SW 1271 (cell line): ENCODE data around the gene SORBS1.

Experiments
- DNase-seq, 2 experiments: peaks; one replicate each; lab custom pipeline; 2025; lab: John Stamatoyannopoulos, UW

SORBS1 gene

GRCh38 chr10:95346715-95347401 lies 214.3 kb downstream of the SORBS1 start:
- DNase-seq = peak in 1 of 2 experiments; percentile 53

GRCh38 chr10:95343573-95343972 lies 217.6 kb downstream of the SORBS1 start:
- DNase-seq = no peak

DNA sequence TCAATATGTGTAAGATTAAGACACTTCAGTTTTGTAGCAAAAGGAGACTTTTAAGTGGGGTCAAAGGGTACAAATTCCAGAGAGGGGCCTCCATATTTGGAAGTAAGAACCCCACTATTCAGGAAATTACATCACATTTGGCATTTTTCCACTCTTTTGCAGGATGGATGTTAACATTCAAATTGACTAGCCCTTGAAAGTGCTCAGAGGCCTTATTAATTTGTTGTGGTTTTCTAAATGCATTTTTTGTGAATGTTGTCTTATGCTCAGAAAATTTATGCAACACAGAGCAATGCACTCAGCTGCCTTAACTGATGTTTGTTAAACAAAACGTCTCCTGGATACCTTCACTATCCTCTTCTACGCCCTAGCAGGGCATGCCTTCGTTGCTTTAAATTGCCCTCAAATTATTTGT lies 219.4 kb downstream of the SORBS1 start:
- no peak for DNase-seq

- DNase-seq = no peak
Measured at GRCh38 chr10:95339863-95340262, 221.3 kb downstream of the SORBS1 start.

GRCh38 chr10:95337423-95338160 lies 223.6 kb downstream of the SORBS1 start:
- DNase-seq = no peak

GRCh38 chr10:95336702-95337101 lies 224.5 kb downstream of the SORBS1 start:
- DNase-seq = no peak

GRCh38 chr10:95335933-95336699 lies 225.1 kb downstream of the SORBS1 start:
- DNase-seq = no peak

GRCh38 chr10:95334805-95335144 lies 226.4 kb downstream of the SORBS1 start:
- no peak for DNase-seq

DNA sequence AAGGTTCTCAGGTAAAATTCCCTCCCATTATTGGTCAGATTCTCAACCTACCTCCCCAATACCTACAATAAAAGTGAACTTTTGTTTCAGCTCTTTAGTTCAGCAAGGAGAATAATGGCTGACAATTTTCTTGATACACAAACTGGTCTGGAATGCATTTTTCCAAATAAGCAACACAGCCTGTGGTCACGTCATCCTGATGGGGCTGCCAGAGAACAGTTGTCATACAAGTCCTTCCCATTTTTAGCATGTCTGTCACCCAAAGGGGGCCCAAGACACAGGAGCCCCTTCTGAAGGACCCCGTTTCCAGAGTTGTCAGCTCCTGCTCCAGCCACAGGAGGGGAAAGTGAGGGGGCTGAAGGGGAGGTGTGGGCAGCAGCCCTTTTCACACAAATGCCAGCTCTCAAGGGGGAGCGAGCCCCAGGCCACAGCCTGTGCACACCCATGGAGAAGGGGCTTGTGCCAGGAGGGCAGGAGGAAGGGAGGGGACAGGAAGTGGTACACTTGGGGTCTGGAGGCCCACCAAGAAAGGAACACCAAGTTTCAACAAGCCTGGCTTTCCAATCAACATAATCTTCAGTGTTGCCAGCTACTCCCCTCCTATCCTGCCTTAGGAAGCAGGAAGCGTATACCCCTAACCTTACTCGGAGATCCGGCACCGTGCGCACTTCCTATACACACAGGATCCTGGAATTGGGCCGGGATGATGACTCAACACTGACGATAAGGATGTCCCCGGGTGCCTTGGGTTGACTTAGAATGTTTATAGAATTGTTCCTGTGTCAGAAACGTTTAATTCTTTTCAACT lies 227.0 kb downstream of the SORBS1 start:
- peak; percentile 11 to 54 for DNase-seq

DNA sequence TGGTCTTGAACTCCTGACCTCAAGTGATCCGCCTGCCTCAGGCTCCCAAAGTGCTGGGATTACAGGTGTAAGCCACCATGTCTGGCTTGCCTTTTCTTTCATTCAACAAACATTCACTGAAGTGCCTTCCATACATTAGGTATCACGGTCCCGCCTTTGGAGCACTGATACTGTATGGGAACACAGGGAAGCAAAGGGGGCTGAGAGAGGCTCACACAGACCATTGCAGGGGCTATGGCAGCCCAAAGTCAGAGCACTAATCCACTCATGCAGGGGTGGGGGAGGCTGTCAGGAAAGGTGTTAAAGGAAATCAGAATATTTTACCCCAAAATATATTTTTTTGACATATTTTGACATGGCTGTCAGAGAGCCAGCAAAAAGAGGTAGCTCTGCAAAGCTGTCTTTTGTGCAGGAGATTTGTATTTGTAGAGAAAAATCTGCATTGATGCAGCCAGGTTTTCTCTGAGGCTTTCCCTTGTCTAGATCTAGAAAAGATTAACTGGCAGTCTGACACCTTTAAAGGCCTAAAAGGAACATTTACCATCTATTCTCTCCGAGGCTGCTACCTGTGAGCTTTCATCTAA lies 228.4 kb downstream of the SORBS1 start:
- no peak for DNase-seq

DNA sequence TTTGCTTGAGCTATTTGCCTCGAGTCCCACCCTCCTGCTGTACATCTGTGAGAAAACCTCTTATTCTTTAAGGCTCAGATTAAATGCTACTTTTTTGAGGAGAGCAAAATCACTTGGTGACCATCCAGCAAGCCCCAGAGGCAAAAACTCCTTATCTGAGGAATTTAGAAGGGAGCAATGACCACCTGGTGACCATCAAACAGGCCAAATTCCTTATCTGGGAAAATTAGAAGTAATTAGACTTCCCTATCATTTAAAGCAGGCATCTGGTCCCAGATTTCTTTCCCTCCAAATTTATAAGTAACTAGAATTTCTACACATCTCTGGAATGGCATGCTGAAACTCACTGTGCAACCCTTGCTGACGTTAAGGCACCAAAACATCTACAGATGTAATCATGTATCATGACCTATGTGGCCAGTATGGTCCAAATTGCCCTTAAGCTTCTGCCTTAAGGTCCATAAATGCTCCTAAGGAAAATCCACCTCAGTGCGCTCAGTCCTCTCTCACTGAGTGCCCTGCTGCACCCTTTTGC lies 229.5 kb downstream of the SORBS1 start:
- DNase-seq = no peak

GRCh38 chr10:95330966-95331453 lies 230.2 kb downstream of the SORBS1 start:
- DNase-seq = no peak

- no peak for DNase-seq
Measured at GRCh38 chr10:95329296-95329695, 231.9 kb downstream of the SORBS1 start.

DNA sequence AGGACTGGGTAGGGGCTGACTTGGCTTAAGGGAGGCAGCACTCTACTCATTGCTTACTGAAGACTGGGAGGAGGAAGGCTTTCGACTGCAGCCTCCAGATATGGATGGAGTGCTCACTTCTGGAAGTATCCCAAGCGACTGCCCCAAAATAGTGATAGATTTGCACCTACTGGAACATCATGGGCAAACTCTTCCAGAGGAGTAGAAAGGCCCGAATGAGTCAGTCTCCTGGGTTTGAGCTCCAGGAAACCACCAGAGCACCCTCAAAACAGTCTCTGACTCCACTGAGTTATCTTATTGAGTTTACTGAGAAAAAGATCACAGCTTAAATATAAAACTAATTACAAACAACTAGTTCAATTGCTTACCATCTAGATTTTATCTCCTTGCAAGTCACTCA lies 233.2 kb downstream of the SORBS1 start:
- no peak for DNase-seq

DNA sequence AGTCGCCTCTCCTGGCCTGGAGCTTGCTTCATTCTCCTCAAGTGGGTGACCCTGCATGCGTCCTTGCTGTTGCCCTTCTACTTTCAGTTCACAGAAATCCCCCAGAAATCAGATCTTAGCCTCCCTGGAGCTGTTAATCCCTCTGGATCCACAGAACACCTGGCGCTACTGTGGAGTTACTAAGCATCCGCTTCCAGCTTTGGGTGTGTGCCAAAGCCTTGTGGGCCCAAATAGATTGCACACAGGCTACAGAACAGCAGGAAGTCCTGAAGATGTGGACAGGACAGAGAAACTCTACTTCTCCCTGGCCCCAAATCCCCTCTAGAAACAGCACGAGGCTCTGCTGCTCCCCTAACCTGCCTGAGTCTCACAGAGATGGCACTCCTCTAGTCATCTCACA lies 233.8 kb downstream of the SORBS1 start:
- DNase-seq = no peak

DNA sequence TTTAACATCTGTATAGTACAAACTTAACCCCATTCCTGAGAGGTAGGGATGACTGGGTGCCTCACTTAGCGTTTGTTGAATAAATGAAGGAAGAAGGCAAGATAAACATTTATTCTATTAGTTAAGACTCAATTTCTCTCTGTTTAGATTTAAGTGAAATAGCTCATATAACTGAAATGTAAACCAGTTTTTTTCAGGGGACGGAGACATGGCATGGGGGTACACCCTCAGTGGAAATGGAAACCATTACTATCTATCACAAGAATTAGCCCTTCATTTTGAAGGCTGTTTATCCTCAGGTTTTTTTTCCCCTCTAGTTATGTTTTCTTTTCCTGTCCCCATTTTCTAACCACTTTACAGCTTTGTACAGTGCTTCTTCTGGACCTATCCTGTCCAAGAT lies 234.8 kb downstream of the SORBS1 start:
- no peak for DNase-seq

GRCh38 chr10:95325863-95326262 lies 235.3 kb downstream of the SORBS1 start:
- no peak for DNase-seq

DNA sequence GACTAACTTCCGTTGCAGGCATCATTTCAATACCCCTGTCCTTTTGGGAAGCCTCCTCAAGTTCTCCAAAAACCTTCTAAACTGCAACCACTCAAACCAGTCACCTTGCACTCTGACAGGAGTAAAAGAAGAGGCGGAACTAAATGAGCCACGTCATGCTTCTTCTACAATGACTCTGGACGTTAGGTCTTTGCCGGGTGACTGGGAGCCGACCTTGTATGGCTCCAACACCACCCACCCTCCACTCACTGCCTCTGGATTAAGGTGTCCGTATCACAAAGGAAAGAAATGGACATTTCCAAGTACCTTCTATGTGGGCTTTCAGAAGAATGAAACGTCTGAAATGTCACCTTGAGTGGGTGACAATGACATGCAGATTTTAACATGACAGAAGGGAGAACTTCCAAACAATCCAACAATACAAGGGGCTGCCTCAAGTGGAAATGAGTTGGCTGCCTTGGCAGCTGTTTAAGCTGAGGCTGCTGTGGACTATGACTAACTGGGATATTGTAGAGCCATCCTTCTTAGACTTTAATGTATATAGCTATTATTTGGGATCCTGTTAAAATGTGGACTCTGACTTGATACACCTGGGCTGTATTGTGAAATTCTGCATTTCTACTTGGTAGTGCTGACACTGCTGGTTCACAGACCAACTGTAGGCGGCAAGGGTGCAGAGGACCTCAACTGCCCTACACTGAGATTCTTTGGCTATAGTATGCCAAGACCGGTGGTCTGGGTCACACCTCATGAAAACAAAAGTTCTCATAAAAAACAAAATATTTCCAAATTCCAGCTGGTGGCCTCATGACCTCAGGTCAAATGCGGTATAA lies 236.5 kb downstream of the SORBS1 start:
- DNase-seq = no peak

GRCh38 chr10:95321554-95322301 lies 239.4 kb downstream of the SORBS1 start:
- no peak for DNase-seq

GRCh38 chr10:95319239-95319638 lies 241.9 kb downstream of the SORBS1 start:
- no peak for DNase-seq
